GM21717 (cell line): ENCODE data around the gene PACS1.
"Not testable (repeated sequence)": the region's sequence is repeated elsewhere in the genome, so short reads cannot be mapped to it uniquely, and the experiment has no call there.

ENCODE experiments used
- ATAC-seq: cut with Tn5 transposase; IDR thresholded peaks from one replicate; pipeline ENCODE4 v1.9.1; 2021; ENCODE audit warnings: mild to moderate bottlenecking, moderate library complexity; ENCODE audit not compliant: unreplicated experiment

PACS1 gene

GRCh38 chr11:66267379-66268243 lies 197.5 kb downstream of the PACS1 start:
- peak; percentile 32 for ATAC-seq

DNA sequence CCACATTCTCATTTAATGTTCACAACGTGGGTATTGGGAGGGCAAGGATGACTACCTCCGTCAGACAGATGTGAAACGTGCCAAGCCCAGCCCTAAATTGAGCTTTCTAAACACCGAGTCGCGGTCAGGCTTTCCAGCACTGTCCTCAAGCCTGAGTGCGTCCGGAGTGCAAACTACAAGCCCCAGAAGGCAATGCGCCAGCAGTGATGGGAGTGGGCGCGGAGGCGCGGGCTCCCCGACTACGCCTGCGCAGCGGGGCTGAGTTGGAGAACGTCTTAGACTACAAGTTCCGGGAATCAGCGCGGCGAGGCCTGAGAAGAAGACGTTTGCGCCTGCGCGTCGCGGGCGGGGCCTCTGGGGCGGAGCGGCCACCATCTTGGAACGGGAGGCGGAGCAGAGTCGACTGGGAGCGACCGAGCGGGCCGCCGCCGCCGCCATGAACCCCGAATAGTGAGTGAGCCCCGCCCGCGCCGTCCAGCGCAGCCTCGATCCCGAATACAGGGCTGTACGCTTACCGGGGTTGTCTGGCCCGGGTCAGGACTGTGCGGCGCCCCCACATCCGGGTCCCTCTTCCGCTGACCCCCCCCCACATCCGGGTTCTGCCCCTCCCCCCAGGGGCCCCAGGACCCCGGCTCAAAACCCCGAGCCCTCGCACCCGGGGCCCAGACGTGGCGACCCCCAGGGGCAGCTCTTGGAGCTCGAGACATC lies 198.3 kb downstream of the PACS1 start, which contains the start of gene RAB1B:
TSS of gene RAB1B (plus strand) at position 396 of the 708 bp plus-strand sequence. CDS start at position 437, 41 bp downstream.
- peak; percentile 57 for ATAC-seq

- ATAC-seq = no peak
These were observed 199.2 kb downstream of the PACS1 start for GRCh38 chr11:66268952-66269905.

DNA sequence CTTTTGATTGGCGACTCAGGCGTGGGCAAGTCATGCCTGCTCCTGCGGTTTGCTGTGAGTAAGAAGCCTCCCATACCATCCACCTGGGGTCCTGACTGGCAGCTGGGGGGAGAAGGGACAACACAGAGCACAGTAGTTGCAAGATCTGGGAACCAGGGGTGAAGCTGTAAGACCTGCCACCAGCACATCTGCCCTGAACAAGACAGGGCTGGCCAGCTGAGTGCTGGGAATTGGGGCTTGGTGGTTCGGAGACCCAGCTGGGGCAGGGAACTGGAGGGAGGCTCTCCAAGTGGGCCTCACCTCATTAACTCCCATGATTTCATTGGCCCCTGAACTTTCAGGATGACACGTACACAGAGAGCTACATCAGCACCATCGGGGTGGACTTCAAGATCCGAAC lies 201.7 kb downstream of the PACS1 start:
- no peak for ATAC-seq

- ATAC-seq = no peak
These were observed 202.5 kb downstream of the PACS1 start for GRCh38 chr11:66272596-66272995.

GRCh38 chr11:66274219-66274618 lies 204.1 kb downstream of the PACS1 start:
- no peak for ATAC-seq

DNA sequence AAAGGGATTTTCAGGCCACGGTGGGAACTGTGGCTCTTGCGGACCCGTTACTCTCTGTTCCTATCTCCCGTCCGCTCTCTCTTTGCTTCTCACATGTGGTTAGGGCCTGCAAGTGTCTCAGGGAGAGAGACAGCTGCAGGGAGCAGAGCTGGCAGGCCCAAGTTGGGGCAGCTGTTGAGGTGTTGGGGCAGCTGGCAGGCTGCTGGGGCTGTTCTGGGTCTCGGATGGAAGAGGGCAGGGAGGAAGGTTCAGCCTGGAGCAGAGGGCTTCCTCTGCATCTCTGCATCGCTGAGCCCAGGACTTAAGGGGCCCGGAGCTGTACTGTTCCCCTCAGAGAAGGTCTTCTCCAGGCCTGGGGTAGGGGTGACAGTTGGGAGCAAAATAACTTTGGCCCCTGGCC lies 205.3 kb downstream of the PACS1 start:
- no peak for ATAC-seq

DNA sequence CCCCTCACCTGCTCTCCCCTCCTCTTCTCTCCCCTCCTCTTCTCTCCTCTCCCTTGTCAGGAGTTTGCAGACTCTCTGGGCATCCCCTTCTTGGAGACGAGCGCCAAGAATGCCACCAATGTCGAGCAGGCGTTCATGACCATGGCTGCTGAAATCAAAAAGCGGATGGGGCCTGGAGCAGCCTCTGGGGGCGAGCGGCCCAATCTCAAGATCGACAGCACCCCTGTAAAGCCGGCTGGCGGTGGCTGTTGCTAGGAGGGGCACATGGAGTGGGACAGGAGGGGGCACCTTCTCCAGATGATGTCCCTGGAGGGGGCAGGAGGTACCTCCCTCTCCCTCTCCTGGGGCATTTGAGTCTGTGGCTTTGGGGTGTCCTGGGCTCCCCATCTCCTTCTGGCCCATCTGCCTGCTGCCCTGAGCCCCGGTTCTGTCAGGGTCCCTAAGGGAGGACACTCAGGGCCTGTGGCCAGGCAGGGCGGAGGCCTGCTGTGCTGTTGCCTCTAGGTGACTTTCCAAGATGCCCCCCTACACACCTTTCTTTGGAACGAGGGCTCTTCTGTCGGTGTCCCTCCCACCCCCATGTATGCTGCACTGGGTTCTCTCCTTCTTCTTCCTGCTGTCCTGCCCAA lies 206.0 kb downstream of the PACS1 start:
- no peak for ATAC-seq

- ATAC-seq = not testable (repeated sequence)
These were observed 206.5 kb downstream of the PACS1 start for GRCh38 chr11:66276619-66277018.

- not testable (repeated sequence) for ATAC-seq
These were observed 207.0 kb downstream of the PACS1 start for GRCh38 chr11:66277064-66277463.

DNA sequence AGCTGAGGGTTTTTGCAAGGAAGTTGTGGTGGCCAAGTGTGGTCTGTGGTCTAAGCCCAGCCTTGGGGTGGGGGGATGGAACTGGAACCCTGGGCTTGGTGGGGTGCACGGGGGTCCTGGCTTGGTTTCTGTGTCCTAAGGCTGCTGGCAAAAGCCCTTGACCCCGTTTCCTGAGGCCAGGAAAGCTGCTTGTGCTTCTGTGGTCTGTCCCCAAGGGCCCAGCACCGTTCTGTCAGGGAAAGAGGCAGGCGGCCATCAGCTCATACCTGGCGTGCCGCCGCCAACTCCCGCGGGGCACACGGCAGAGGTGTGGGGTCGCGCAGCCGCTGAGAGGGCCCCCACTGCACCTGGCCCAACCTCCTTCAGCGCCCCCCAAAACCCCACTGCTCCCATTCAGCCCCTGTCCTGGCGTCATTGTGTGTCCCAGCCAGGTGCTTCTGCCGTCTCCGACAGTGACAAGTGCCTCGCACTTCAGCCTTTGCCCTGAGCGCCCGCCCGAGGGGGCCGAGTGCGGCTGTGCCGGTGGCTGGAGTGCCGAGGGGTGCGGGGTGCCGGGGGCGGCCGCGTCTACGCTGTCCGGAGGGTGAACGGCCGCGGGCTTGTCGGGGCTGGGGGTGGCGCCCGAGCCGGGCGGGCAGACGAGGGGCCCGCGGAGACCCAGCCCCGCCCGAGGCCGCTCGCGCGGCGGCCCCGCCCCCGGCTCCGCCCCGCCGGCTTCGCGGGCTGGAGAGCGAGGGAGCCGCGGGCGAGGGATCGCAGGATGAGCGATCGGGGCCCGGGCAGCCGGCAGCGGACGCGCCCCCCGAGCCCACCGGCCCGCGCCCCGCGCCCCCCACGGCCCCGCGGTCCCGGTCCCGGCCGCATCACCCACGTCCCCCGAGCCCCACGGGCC lies 207.6 kb downstream of the PACS1 start, which contains the start of gene CNIH2:
TSS of gene CNIH2 (plus strand) at position 705 of the 892 bp plus-strand sequence. CDS start 282 bp downstream, outside the sequence.
- no peak for ATAC-seq

GRCh38 chr11:66278363-66279091 lies 208.5 kb downstream of the PACS1 start:
- ATAC-seq = no peak

GRCh38 chr11:66279092-66279734 lies 209.1 kb downstream of the PACS1 start:
- no peak for ATAC-seq

- no peak for ATAC-seq
These were observed 210.4 kb downstream of the PACS1 start for GRCh38 chr11:66280428-66280827.

DNA sequence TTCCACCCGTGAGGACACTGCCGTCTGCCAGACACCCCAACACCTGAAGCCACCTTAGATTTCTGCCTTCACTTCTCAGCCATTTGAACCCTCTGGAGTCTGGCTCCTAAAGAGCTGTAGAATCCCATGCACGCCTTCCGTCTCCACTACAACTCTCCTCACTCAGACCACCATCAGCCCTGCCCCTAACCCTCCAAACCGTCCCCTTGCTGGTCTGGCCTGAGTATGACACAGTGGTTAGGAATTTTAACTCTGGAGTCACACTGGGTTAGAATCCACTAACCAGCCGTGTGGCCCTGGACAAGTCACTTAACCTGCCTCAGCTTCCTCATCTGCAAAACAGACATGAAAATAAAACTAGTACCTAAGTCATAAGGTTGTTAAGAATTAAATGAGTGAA lies 210.9 kb downstream of the PACS1 start:
- no peak for ATAC-seq

DNA sequence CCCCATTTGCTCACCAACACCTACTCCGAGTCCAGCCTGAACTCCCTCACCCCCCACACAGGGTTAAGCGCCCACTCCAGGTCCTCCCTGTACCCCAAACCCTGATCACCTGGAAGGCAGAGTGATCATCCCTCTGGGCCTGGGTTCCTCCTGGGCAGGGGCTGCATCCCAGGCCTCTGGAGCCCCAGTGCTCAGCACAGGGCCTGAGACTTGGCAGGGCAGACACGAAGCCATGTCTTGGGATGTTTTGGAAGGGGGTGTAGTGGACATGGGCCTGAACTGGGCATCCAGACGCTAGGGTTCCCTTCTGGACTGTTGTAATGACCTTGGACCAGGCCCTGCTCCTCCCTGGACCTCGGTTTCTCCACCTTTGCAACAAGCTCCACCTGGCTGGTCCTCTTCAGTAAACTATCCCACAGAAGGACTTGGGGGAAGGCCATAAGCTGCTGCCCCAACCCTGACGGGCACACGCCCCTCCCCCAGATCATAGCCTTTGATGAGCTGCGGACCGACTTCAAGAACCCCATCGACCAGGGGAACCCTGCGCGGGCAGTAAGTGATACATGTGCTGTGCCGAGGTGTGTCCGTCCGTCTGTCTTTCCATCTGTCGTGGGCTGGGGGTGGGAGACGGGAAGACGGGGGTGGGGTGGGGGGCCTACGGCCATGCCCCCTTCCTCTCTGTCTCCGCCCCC lies 211.8 kb downstream of the PACS1 start:
- no peak for ATAC-seq
